Caco-2 (cell line): ENCODE data around the gene GLRB. TPM values are rescaled to one million over a fixed set of nuclear protein-coding genes. Genes with fewer than 3 reads are reported as not detected.

ENCODE experiments used
- BruUV-seq: library from RNA; stranded (reverse); fragments of 400-500 nt; replicated peaks from 2 replicates; lab custom pipeline; 2021; lab: Mats Ljungman, UMichigan
- CTCF ChIA-PET: fragments of 300-600 bp; sonication (Branson Sonifier 250); formaldehyde crosslinking; loops from one replicate; lab custom pipeline; 2022; ENCODE audit warnings: antibody characterized with exemption; lab: Charles Lee
- POLR2A ChIA-PET: fragments of 300-600 bp; sonication (Branson Sonifier 250); formaldehyde crosslinking; loops from one replicate; lab custom pipeline; 2022; ENCODE audit warnings: antibody characterized with exemption; lab: Charles Lee
- DNase-seq, 2 experiments: peaks; one replicate each; pipeline versions ENCODE4 v3.0.0 to v3.0.0-alpha.2; 2020 to 2022
- H3K27me3 ChIP-seq: replicated peaks from 2 replicates; pipeline ENCODE4 v1.6.0; 2011; ENCODE audit warnings: low read length; ENCODE audit not compliant: control insufficient read depth, insufficient read depth
- H3K36me3 ChIP-seq: 2 replicates; pipeline ENCODE4 v1.5.1; 2011; ENCODE audit warnings: low read length; ENCODE audit not compliant: control insufficient read depth, insufficient read depth
- H3K4me1 ChIP-seq: fragments of 250-450 bp; sonication (Bioruptor Pico); 2 replicates; pipeline ENCODE4 v1.5.1; 2020; ENCODE audit warnings: mild to moderate bottlenecking
- H3K4me3 ChIP-seq: 2 replicates; pipeline ENCODE4 v1.5.1; 2011; ENCODE audit warnings: low read depth, mild to moderate bottlenecking, control low read depth, low read length
- H3K9me3 ChIP-seq: fragments of 250-450 bp; sonication (Bioruptor Pico); 2 replicates; pipeline ENCODE4 v1.5.1; 2020; ENCODE audit warnings: mild to moderate bottlenecking, moderate library complexity
- H3K27ac Mint-ChIP-seq: one replicate; pipeline ENCODE4 v1.8.0; 2022; ENCODE audit warnings: mixed read lengths; ENCODE audit not compliant: unreplicated experiment
- H3K27me3 Mint-ChIP-seq: one replicate; pipeline ENCODE4 v1.8.0; 2022; ENCODE audit warnings: mixed read lengths; ENCODE audit not compliant: insufficient read depth, unreplicated experiment
- H3K36me3 Mint-ChIP-seq: one replicate; pipeline ENCODE4 v1.8.0; 2022; ENCODE audit warnings: mild to moderate bottlenecking, mixed read lengths; ENCODE audit not compliant: insufficient read depth, unreplicated experiment
- H3K4me1 Mint-ChIP-seq: one replicate; pipeline ENCODE4 v1.8.0; 2022; ENCODE audit warnings: low read depth, mixed read lengths; ENCODE audit not compliant: unreplicated experiment
- H3K4me3 Mint-ChIP-seq: one replicate; pipeline ENCODE4 v1.8.0; 2022; ENCODE audit warnings: mild to moderate bottlenecking, moderate library complexity, mixed read lengths; ENCODE audit not compliant: unreplicated experiment
- H3K9me3 Mint-ChIP-seq: one replicate; pipeline ENCODE4 v1.8.0; 2022; ENCODE audit warnings: mixed read lengths; ENCODE audit not compliant: unreplicated experiment
- intact Hi-C: fragments of 100-400 bp; cut with micrococcal nuclease; formaldehyde crosslinking; loops from one replicate; pipeline ENCODE4 v1.10.0; 2022; ENCODE audit not compliant: unreplicated experiment
- total RNA-seq: library from RNA; stranded (reverse); gene quantifications from 2 replicates; pipeline ENCODE4 v1.2.3, GENCODE V29; 2022
- TF ChIP-seq, protein P1 (sequence below), 2 experiments: fragments of 200-600 bp in 1 of 2; IDR thresholded peaks; 1 replicate in 1 of 2; 2 replicates in 1 of 2; pipeline versions ENCODE4 v1.5.1 to v1.8.0; 2011 to 2022; ENCODE audit warnings: antibody characterized with exemption in 1 of 2, control low read depth in 1 of 2, inconsistent platforms in 1 of 2, low read depth in 1 of 2, low read length in 1 of 2, mild to moderate bottlenecking in 1 of 2, moderate library complexity in 1 of 2; ENCODE audit not compliant: insufficient read depth in 1 of 2, severe bottlenecking in 1 of 2, unreplicated experiment in 1 of 2

GLRB gene
- total RNA-seq, 1 experiment from 2014 or later, result not detected

DNA sequence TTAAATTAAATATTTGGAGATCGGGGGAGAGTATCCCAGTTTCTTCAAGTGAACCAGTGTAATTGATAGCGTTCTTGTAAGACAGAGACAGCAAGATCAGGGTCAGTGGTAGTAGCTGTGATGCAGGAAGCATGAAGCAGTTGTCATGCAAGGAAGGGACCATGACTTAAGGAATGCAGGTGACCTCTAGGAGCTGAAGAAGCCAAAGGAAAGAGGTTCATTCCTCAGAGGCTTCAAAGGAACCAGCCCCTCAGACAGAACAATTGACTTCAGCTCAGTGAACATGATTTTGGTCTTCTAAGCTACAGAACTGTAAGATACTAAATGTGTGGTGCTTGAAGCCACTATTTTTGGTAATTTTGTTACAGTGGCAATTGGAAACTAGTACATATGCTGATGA, 51.6 kb downstream of the GLRB start:
- intact Hi-C loops, result no loop called here
- POLR2A ChIA-PET, result no interaction called here
- CTCF ChIA-PET, result no interaction called here

DNA sequence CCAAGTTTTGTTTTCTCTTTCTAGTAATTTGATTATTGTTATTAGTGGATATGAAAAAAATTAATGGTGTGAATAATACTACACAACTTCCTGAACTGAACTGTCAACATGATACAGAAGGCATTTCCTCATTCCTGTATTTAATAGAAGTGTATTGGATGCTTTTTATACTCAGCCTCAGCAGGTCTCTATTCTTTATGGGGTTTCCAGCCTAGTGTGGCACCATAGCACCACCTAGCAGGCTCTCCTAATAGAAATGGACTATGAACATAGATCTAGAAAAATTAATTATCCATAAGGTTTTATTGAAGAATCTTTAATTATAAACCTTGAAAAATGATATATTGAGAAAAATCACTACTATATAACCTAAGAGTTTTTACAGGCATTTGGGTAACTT, 52.4 kb downstream of the GLRB start:
- ChIA-PET CTCF (no interaction called here), POLR2A (no interaction called here)
- intact Hi-C loops, result loop anchor here (1.0 kb wide), 3 partner anchors 83 to 653 kb away; no protein-coding TSS in a partner anchor
- Mint-ChIP-seq H3K27me3 (no peaks in the 10 kb centered on the region), H3K27ac (no peak overlapping the region), H3K9me3 (no peaks in the 10 kb centered on the region), H3K4me3 (no peak overlapping the region), H3K4me1 (no peaks in the 10 kb centered on the region), H3K36me3 (no peaks in the 10 kb centered on the region)
- H3K4me3 ChIP-seq, result no peak overlapping the region
- H3K36me3 ChIP-seq, result no peaks in the 10 kb centered on the region
- peak in 1 of 2 experiments; percentile 10 for DNase-seq
- no peaks in the 10 kb centered on the region for H3K4me1 ChIP-seq
- TF ChIP-seq, protein P1, sequence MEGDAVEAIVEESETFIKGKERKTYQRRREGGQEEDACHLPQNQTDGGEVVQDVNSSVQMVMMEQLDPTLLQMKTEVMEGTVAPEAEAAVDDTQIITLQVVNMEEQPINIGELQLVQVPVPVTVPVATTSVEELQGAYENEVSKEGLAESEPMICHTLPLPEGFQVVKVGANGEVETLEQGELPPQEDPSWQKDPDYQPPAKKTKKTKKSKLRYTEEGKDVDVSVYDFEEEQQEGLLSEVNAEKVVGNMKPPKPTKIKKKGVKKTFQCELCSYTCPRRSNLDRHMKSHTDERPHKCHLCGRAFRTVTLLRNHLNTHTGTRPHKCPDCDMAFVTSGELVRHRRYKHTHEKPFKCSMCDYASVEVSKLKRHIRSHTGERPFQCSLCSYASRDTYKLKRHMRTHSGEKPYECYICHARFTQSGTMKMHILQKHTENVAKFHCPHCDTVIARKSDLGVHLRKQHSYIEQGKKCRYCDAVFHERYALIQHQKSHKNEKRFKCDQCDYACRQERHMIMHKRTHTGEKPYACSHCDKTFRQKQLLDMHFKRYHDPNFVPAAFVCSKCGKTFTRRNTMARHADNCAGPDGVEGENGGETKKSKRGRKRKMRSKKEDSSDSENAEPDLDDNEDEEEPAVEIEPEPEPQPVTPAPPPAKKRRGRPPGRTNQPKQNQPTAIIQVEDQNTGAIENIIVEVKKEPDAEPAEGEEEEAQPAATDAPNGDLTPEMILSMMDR (IDR thresholded peaks at IDR 0.05; ENCODE audit: insufficient read depth in 1 of 2, low read depth in 1 of 2, low read length in 1 of 2, severe bottlenecking in 1 of 2, unreplicated experiment in 1 of 2), result peak in 1 of 2 experiments; percentile 15
- no peaks in the 10 kb centered on the region for H3K27me3 ChIP-seq
- H3K9me3 ChIP-seq, result no peaks in the 10 kb centered on the region
- BruUV-seq, result no TSS peak

More for the DNA sequence above, 51.6 kb downstream of the GLRB start:
- TF ChIP-seq, protein P1 (IDR thresholded peaks at IDR 0.05; ENCODE audit: insufficient read depth in 1 of 2, low read depth in 1 of 2, low read length in 1 of 2, severe bottlenecking in 1 of 2, unreplicated experiment in 1 of 2), result no peak
- H3K27ac Mint-ChIP-seq, result no peak overlapping the region
- H3K4me1 Mint-ChIP-seq, result no peaks in the 10 kb centered on the region
- no peaks in the 10 kb centered on the region for H3K27me3 Mint-ChIP-seq
- no peaks in the 10 kb centered on the region for H3K27me3 ChIP-seq
- H3K36me3 Mint-ChIP-seq, result no peaks in the 10 kb centered on the region
- no peak for DNase-seq
- no peaks in the 10 kb centered on the region for H3K4me1 ChIP-seq
- no peaks in the 10 kb centered on the region for H3K9me3 Mint-ChIP-seq
- H3K9me3 ChIP-seq, result no peaks in the 10 kb centered on the region
- no peak overlapping the region for H3K4me3 Mint-ChIP-seq
- H3K36me3 ChIP-seq, result no peaks in the 10 kb centered on the region
- no peak overlapping the region for H3K4me3 ChIP-seq
- BruUV-seq, result no TSS peak

DNA sequence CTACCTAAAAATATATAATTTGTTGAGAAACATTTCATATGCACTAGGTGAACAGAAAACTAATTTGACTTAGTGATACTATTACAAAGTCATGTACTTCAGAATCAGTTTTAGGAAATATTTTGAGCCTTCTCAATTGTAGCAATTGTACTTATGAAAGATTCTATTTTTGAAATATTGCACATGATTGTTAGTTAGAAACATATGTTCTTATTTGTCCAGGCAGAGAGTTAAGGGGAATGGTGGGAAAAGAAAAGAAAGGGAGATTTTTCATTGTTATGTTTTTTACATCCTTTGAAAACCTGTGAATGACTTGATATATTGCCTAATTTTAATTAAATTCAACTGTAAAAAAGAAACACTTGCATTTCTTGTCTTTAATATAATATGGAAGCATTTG, 66.0 kb downstream of the GLRB start:
- H3K27me3 Mint-ChIP-seq, result no peaks in the 10 kb centered on the region
- no peaks in the 10 kb centered on the region for H3K4me1 Mint-ChIP-seq
- H3K27ac Mint-ChIP-seq, result no peak overlapping the region
- no peaks in the 10 kb centered on the region for H3K9me3 ChIP-seq
- no peaks in the 10 kb centered on the region for H3K36me3 ChIP-seq
- intact Hi-C loops, result no loop called here
- no TSS peak for BruUV-seq
- H3K36me3 Mint-ChIP-seq, result no peaks in the 10 kb centered on the region
- ChIA-PET POLR2A (no interaction called here), CTCF (no interaction called here)
- H3K9me3 Mint-ChIP-seq, result no peaks in the 10 kb centered on the region
- H3K27me3 ChIP-seq, result no peaks in the 10 kb centered on the region
- H3K4me3 Mint-ChIP-seq, result no peak overlapping the region
- H3K4me1 ChIP-seq, result no peaks in the 10 kb centered on the region
- no peak overlapping the region for H3K4me3 ChIP-seq
- TF ChIP-seq, protein P1 (IDR thresholded peaks at IDR 0.05; ENCODE audit: insufficient read depth in 1 of 2, low read depth in 1 of 2, low read length in 1 of 2, severe bottlenecking in 1 of 2, unreplicated experiment in 1 of 2), result no peak
- no peak for DNase-seq
